SK-N-SH (cell line): ENCODE measurements around the gene CTXND1. TPM values are rescaled to one million over a fixed set of nuclear protein-coding genes. Genes with fewer than 3 reads are reported as not detected.

Experiments
- CTCF ChIA-PET: fragments of 300-600, 350-600 bp; formaldehyde crosslinking; extraction: SDS; loops from one replicate; lab custom pipeline; 2021; lab: Yijun Ruan, JAX
- POLR2A ChIA-PET: fragments of 350-600 bp; sonication (Branson Sonifier 250); formaldehyde crosslinking; extraction: SDS; loops from one replicate; lab custom pipeline; 2020; ENCODE audit warnings: antibody characterized with exemption, inconsistent platforms; lab: Yijun Ruan, JAX
- DNase-seq: peaks from one replicate; pipeline ENCODE4 v3.0.0; 2012
- H2AFZ ChIP-seq: fragments of 200-600 bp; sonication (generic); 2 replicates; pipeline ENCODE4 v1.8.1; 2016; ENCODE audit warnings: antibody characterized with exemption, mild to moderate bottlenecking, low read depth
- H3F3A ChIP-seq: fragments of 200-600 bp; sonication (generic); replicated peaks from 2 replicates; pipeline ENCODE3; 2016; ENCODE audit warnings: antibody characterized with exemption, mild to moderate bottlenecking; ENCODE audit not compliant: insufficient read depth
- H3K27ac ChIP-seq, 2 experiments: fragments of 200-500 bp in 1 of 2; fragments of 200-600 bp in 1 of 2; sonication (Bioruptor generic) in 1 of 2; sonication (generic), shearing (Covaris generic) in 1 of 2; 2 replicates each; pipeline versions ENCODE4 v1.5.1 to v1.6.1; 2014 to 2016; ENCODE audit warnings: low read depth in 2 of 2, inconsistent platforms in 1 of 2, low read length in 1 of 2, mild to moderate bottlenecking in 1 of 2, mixed read lengths in 1 of 2
- H3K27me3 ChIP-seq: fragments of 200-600 bp; sonication (generic), shearing (Covaris generic); 2 replicates; pipeline ENCODE4 v1.6.1; 2016; ENCODE audit warnings: mixed run types; ENCODE audit not compliant: insufficient read depth
- H3K36me3 ChIP-seq, 2 experiments: fragments of 200-500 bp in 1 of 2; fragments of 200-600 bp in 1 of 2; sonication (Bioruptor generic) in 1 of 2; sonication (generic) in 1 of 2; replicated peaks in 1 of 2; 2 replicates each; pipeline versions ENCODE3 to v1.5.1; 2014 to 2016; ENCODE audit warnings: low read length in 1 of 2, mild to moderate bottlenecking in 1 of 2; ENCODE audit not compliant: insufficient read depth in 2 of 2, control insufficient read depth in 1 of 2
- H3K4me1 ChIP-seq, 2 experiments: fragments of 200-500 bp in 1 of 2; fragments of 200-600 bp in 1 of 2; sonication (Bioruptor generic) in 1 of 2; sonication (generic), shearing (Covaris generic) in 1 of 2; 2 replicates each; pipeline versions ENCODE4 v1.5.1 to v1.6.1; 2014 to 2016; ENCODE audit warnings: low read depth in 1 of 2, low read length in 1 of 2, mixed run types in 1 of 2; ENCODE audit not compliant: insufficient read depth in 2 of 2, control insufficient read depth in 1 of 2
- H3K4me2 ChIP-seq: fragments of 200-600 bp; sonication (generic), shearing (Covaris generic); 2 replicates; pipeline ENCODE4 v1.6.1; 2017; ENCODE audit warnings: mixed run types
- H3K4me3 ChIP-seq, 2 experiments: fragments of 200-500 bp in 1 of 2; fragments of 200-600 bp in 1 of 2; sonication (Bioruptor generic) in 1 of 2; sonication (generic), shearing (Covaris generic) in 1 of 2; 2 replicates each; pipeline versions ENCODE4 v1.5.1 to v1.8.1; 2014 to 2016; ENCODE audit warnings: low read depth in 2 of 2, inconsistent platforms in 1 of 2, low read length in 1 of 2, mild to moderate bottlenecking in 1 of 2, mixed read lengths in 1 of 2, moderate library complexity in 1 of 2
- H3K79me2 ChIP-seq: fragments of 200-600 bp; sonication (generic); 2 replicates; pipeline ENCODE4 v1.8.1; 2017; ENCODE audit warnings: mild to moderate bottlenecking; ENCODE audit not compliant: insufficient read depth
- H3K9ac ChIP-seq: fragments of 200-600 bp; sonication (generic); 2 replicates; pipeline ENCODE4 v1.6.1; 2017; ENCODE audit warnings: mixed run types
- H3K9me2 ChIP-seq: fragments of 200-600 bp; sonication (generic); 2 replicates; pipeline ENCODE4 v1.6.1; 2017; ENCODE audit warnings: mixed run types
- H3K9me3 ChIP-seq: fragments of 200-600 bp; sonication (generic); 2 replicates; pipeline ENCODE4 v1.6.1; 2017; ENCODE audit warnings: mixed run types, mild to moderate bottlenecking, moderate library complexity
- H4K20me1 ChIP-seq: fragments of 200-600 bp; sonication (generic); 2 replicates; pipeline ENCODE4 v1.6.1; 2017; ENCODE audit warnings: mild to moderate bottlenecking, mixed run types; ENCODE audit not compliant: insufficient read depth
- ELF1 ChIP-seq: IDR thresholded peaks from 2 replicates; pipeline ENCODE4 v1.4.0; 2012
- EP300 ChIP-seq, 2 experiments: IDR thresholded peaks; 2 replicates each; pipeline versions ENCODE4 v1.4.0 to v1.6.1; 2012; ENCODE audit warnings: borderline replicate concordance in 1 of 2, low read depth in 1 of 2, low read length in 1 of 2
- FOSL2 ChIP-seq: IDR thresholded peaks from 2 replicates; pipeline ENCODE4 v1.4.0; 2012; ENCODE audit warnings: low read depth, mild to moderate bottlenecking, moderate library complexity, borderline replicate concordance
- MEF2A ChIP-seq: IDR thresholded peaks from 2 replicates; pipeline ENCODE4 v1.4.0; 2012; ENCODE audit warnings: low read depth, borderline replicate concordance
- REST ChIP-seq: IDR thresholded peaks from 2 replicates; pipeline ENCODE4 v1.6.1; 2012; ENCODE audit warnings: mild to moderate bottlenecking, low read depth, low read length, moderate library complexity
- RXRA ChIP-seq: IDR thresholded peaks from 2 replicates; pipeline ENCODE4 v1.4.0; 2012; ENCODE audit warnings: low read depth, mild to moderate bottlenecking, borderline replicate concordance
- SIN3A ChIP-seq: IDR thresholded peaks from 2 replicates; pipeline ENCODE4 v1.6.1; 2012; ENCODE audit warnings: low read depth, mild to moderate bottlenecking, low read length, moderate library complexity, borderline replicate concordance
- WGBS: methylation state at CpG from one replicate; pipeline ENCODE4 v1.1.6; 2017; ENCODE audit warnings: low lambda C conversion rate; 5-methylcytosine and 5-hydroxymethylcytosine counted together
- polyA plus RNA-seq, 3 experiments: library from polyadenylated mRNA; depleted of rRNA; stranded (reverse); fragments of >200 nt; gene quantifications; 2 replicates each; pipeline ENCODE4 v1.2.3, GENCODE V29; 2012
- TF ChIP-seq, protein P1 (sequence below): IDR thresholded peaks from 2 replicates; pipeline ENCODE4; 2012
- TF ChIP-seq, protein P2 (sequence below): fragments of 200-600 bp; sonication (generic); IDR thresholded peaks from 2 replicates; pipeline ENCODE4 v1.6.1; 2017; ENCODE audit warnings: antibody characterized with exemption, mild to moderate bottlenecking, moderate library complexity

Gene CTXND1
- polyA plus RNA-seq, 1 of the 3 experiments (the other 2 are of a cell fraction): not detected

DNA sequence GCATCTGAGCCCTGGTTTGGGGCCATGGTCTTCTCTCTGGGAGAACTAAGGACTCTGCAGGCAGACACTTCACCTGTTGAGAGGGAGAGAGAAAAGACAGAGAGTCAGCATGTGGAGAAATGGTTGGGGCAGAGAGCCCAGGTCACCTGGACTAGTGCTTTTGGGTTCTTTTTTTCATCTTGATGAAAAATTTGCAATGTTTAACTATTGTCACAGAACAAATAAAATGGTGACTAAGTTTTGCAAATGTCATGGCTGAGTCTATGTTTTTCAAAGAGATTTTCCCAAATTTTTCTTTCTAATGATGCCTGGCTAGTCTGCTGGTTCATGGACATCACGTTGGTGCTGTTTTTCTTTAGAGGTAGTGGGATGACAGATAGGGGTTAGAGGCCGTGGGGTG lies 81.4 kb downstream of the CTXND1 start (continued):
- TF ChIP-seq RXRA (no peak), ELF1 (no peak), MEF2A (no peak), FOSL2 (no peak)
- TF ChIP-seq, protein P1, sequence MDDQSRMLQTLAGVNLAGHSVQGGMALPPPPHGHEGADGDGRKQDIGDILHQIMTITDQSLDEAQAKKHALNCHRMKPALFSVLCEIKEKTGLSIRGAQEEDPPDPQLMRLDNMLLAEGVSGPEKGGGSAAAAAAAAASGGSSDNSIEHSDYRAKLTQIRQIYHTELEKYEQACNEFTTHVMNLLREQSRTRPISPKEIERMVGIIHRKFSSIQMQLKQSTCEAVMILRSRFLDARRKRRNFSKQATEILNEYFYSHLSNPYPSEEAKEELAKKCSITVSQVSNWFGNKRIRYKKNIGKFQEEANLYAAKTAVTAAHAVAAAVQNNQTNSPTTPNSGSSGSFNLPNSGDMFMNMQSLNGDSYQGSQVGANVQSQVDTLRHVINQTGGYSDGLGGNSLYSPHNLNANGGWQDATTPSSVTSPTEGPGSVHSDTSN: no peak
- TF ChIP-seq, protein P2, sequence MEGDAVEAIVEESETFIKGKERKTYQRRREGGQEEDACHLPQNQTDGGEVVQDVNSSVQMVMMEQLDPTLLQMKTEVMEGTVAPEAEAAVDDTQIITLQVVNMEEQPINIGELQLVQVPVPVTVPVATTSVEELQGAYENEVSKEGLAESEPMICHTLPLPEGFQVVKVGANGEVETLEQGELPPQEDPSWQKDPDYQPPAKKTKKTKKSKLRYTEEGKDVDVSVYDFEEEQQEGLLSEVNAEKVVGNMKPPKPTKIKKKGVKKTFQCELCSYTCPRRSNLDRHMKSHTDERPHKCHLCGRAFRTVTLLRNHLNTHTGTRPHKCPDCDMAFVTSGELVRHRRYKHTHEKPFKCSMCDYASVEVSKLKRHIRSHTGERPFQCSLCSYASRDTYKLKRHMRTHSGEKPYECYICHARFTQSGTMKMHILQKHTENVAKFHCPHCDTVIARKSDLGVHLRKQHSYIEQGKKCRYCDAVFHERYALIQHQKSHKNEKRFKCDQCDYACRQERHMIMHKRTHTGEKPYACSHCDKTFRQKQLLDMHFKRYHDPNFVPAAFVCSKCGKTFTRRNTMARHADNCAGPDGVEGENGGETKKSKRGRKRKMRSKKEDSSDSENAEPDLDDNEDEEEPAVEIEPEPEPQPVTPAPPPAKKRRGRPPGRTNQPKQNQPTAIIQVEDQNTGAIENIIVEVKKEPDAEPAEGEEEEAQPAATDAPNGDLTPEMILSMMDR: no peak

GRCh38 chr15:80169768-80170357 lies 82.2 kb downstream of the CTXND1 start:
- DNase-seq: no peak
- Histone ChIP-seq H3K4me2 (no peak overlapping the region), H3K9ac (no peak overlapping the region), H3K27ac (no peak overlapping the region), H3K27me3 (no peaks in the 10 kb centered on the region), H3K79me2 (no peaks in the 10 kb centered on the region), H3F3A (peaks cover 16% of the 10 kb centered on the region), H3K9me2 (no peaks in the 10 kb centered on the region), H3K4me3 (no peak overlapping the region), H3K4me1 (peaks cover 0 to 13% of the 10 kb centered on the region in 2 experiments; a peak in 2 of 4 replicates), H3K36me3 (peaks cover 0 to 6% of the 10 kb centered on the region in 2 experiments), H4K20me1 (no peaks in the 10 kb centered on the region), H3K9me3 (no peaks in the 10 kb centered on the region), H2AFZ (no peak overlapping the region)
- TF ChIP-seq SIN3A (no peak), REST (no peak), EP300 (IDR thresholded peaks at IDR 0.05; ENCODE audit: borderline replicate concordance in 1 of 2, low read depth in 1 of 2, low read length in 1 of 2) (no peak)
- WGBS: 89% methylated on average over 12 of the region's 12 CpGs
- ChIA-PET CTCF (interaction anchor here (1.4 kb wide), 1 partner anchor 830 kb away, joined by 3 read pairs; no protein-coding TSS in a partner anchor), POLR2A (no interaction called here)
